DND-41 (cell line): ENCODE results near the gene TMPRSS4.
A peak's percentile ranks its signal among the peaks of the same experiment; 100 is the strongest.

Experiments used
- ATAC-seq: fragments of 200-7000 bp; cut with Tn5 transposase; 3 replicates; pipeline ENCODE4 v1.9.1; 2021; ENCODE audit warnings: low read depth; ENCODE audit not compliant: insufficient read depth
- DNase-seq: peaks from one replicate; pipeline ENCODE4 v3.0.0-alpha.2; 2020
- H2AFZ ChIP-seq: 2 replicates; pipeline ENCODE4 v1.6.0; 2012; ENCODE audit warnings: low read depth, low read length
- H3K27ac ChIP-seq: 2 replicates; pipeline ENCODE4 v1.5.1; 2012; ENCODE audit warnings: low read length, inconsistent platforms
- H3K27me3 ChIP-seq: fragments of 200-600 bp; sonication (generic); 2 replicates; pipeline ENCODE4 v1.6.0; 2012; ENCODE audit warnings: low read length, mild to moderate bottlenecking, inconsistent platforms; ENCODE audit not compliant: insufficient read depth, poor library complexity
- H3K36me3 ChIP-seq: 2 replicates; pipeline ENCODE4 v1.5.1; 2012; ENCODE audit warnings: low read length, inconsistent platforms; ENCODE audit not compliant: insufficient read depth
- H3K4me1 ChIP-seq: 2 replicates; pipeline ENCODE4 v1.5.1; 2012; ENCODE audit warnings: mild to moderate bottlenecking, low read length; ENCODE audit not compliant: insufficient read depth
- H3K4me2 ChIP-seq: 2 replicates; pipeline ENCODE4 v1.6.0; 2012; ENCODE audit warnings: mild to moderate bottlenecking, moderate library complexity, low read length, inconsistent platforms; ENCODE audit not compliant: insufficient read depth
- H3K4me3 ChIP-seq, 2 experiments: fragments of 200-600 bp in 1 of 2; shearing (Covaris generic) in 1 of 2; 2 replicates each; pipeline ENCODE4 v1.5.1; 2012 to 2016; ENCODE audit warnings: inconsistent platforms in 2 of 2, low read length in 2 of 2, mild to moderate bottlenecking in 2 of 2, low read depth in 1 of 2, moderate library complexity in 1 of 2
- H3K79me2 ChIP-seq: 2 replicates; pipeline ENCODE4 v1.6.0; 2012; ENCODE audit warnings: low read length, inconsistent platforms; ENCODE audit not compliant: insufficient read depth
- H3K9ac ChIP-seq: 2 replicates; pipeline ENCODE4 v1.6.0; 2012; ENCODE audit warnings: low read depth, mild to moderate bottlenecking, inconsistent platforms, low read length, moderate library complexity
- H3K9me3 ChIP-seq: 2 replicates; pipeline ENCODE4 v1.5.1; 2012; ENCODE audit warnings: low read length, moderate library complexity, mild to moderate bottlenecking, inconsistent platforms; ENCODE audit not compliant: insufficient read depth, severe bottlenecking
- H4K20me1 ChIP-seq: 2 replicates; pipeline ENCODE4 v1.6.0; 2012; ENCODE audit warnings: low read length; ENCODE audit not compliant: insufficient read depth
- CTCF ChIP-seq: IDR thresholded peaks from 2 replicates; pipeline ENCODE4 v1.5.1; 2012; ENCODE audit warnings: borderline replicate concordance, low read length, moderate library complexity, mild to moderate bottlenecking; ENCODE audit not compliant: poor library complexity, severe bottlenecking; ENCODE audit errors: extremely low read depth
- EZH2 ChIP-seq: IDR thresholded peaks from 3 replicates; pipeline ENCODE4 v1.6.1; 2012; ENCODE audit warnings: borderline replicate concordance, low read depth, mild to moderate bottlenecking, moderate library complexity, low read length, inconsistent platforms; ENCODE audit not compliant: severe bottlenecking

Gene TMPRSS4

GRCh38 chr11:118143661-118144185 is 66.8 kb downstream of the TMPRSS4 start:
- ATAC-seq = no peak
- Histone ChIP-seq H3K36me3 (no peaks in the 10 kb centered on the region), H3K4me2 (no peak overlapping the region), H3K9me3 (no peaks in the 10 kb centered on the region), H3K79me2 (no peaks in the 10 kb centered on the region), H2AFZ (no peak overlapping the region), H3K9ac (no peak overlapping the region), H3K27me3 (peaks cover 50% of the 10 kb centered on the region), H3K4me1 (peaks cover 6% of the 10 kb centered on the region), H3K27ac (no peak overlapping the region), H3K4me3 (no peak overlapping the region), H4K20me1 (no peaks in the 10 kb centered on the region)
- DNase-seq = no peak
- no peak for TF ChIP-seq EZH2
- no peak for TF ChIP-seq CTCF

GRCh38 chr11:118144301-118145268 is 67.7 kb downstream of the TMPRSS4 start:
- no peak overlapping the region for H3K9ac ChIP-seq
- ATAC-seq (no peak; the same call in 2 of the 3 replicates), DNase-seq (no peak)
- H3K4me2 ChIP-seq = no peak overlapping the region
- peaks cover 57% of the 10 kb centered on the region for H3K27me3 ChIP-seq
- H3K27ac ChIP-seq = no peak overlapping the region
- H2AFZ ChIP-seq = no peak overlapping the region
- H3K4me1 ChIP-seq = peaks cover 6% of the 10 kb centered on the region
- H3K9me3 ChIP-seq = no peaks in the 10 kb centered on the region
- no peaks in the 10 kb centered on the region; the same call in 1 of the 2 replicates for H4K20me1 ChIP-seq
- no peaks in the 10 kb centered on the region for H3K36me3 ChIP-seq
- no peak overlapping the region for H3K4me3 ChIP-seq
- TF ChIP-seq CTCF (no peak), EZH2 (no peak)
- H3K79me2 ChIP-seq = no peaks in the 10 kb centered on the region

GRCh38 chr11:118145285-118146227 is 68.7 kb downstream of the TMPRSS4 start:
- H3K9me3 ChIP-seq = no peaks in the 10 kb centered on the region
- H3K27me3 ChIP-seq = peaks cover 62% of the 10 kb centered on the region
- DNase-seq (peak; percentile 66), ATAC-seq (peak; percentile 89)
- no peaks in the 10 kb centered on the region for H3K79me2 ChIP-seq
- no peak overlapping the region for H3K27ac ChIP-seq
- H4K20me1 ChIP-seq = no peaks in the 10 kb centered on the region; the same call in 1 of the 2 replicates
- H3K36me3 ChIP-seq = no peaks in the 10 kb centered on the region
- peaks cover 6% of the 10 kb centered on the region for H3K4me1 ChIP-seq
- H3K4me3 ChIP-seq = peak overlapping the region in 1 of 2 experiments; percentile 33; a peak in 1 of 4 replicates
- peak overlapping the region; percentile 59 for H3K4me2 ChIP-seq
- TF ChIP-seq EZH2 = no peak
- peak; percentile 80 for TF ChIP-seq CTCF
- 0 out of 2 replicates have a peak overlapping the region, but pooled peaks have one; percentile 11 for H2AFZ ChIP-seq
- no peak overlapping the region for H3K9ac ChIP-seq
